C4-2B (cell line): Measurements from ENCODE around the gene FGD4.

Experiments
- CTCF ChIP-seq: fragments of 450-650 bp; conservative IDR thresholded peaks from 2 replicates; pipeline ENCODE4 v1.5.1; 2017; ENCODE audit warnings: mild to moderate bottlenecking
- ZFX ChIP-seq: fragments of 450-650 bp; IDR thresholded peaks from 2 replicates; pipeline ENCODE4 v1.6.1; 2017

DNA sequence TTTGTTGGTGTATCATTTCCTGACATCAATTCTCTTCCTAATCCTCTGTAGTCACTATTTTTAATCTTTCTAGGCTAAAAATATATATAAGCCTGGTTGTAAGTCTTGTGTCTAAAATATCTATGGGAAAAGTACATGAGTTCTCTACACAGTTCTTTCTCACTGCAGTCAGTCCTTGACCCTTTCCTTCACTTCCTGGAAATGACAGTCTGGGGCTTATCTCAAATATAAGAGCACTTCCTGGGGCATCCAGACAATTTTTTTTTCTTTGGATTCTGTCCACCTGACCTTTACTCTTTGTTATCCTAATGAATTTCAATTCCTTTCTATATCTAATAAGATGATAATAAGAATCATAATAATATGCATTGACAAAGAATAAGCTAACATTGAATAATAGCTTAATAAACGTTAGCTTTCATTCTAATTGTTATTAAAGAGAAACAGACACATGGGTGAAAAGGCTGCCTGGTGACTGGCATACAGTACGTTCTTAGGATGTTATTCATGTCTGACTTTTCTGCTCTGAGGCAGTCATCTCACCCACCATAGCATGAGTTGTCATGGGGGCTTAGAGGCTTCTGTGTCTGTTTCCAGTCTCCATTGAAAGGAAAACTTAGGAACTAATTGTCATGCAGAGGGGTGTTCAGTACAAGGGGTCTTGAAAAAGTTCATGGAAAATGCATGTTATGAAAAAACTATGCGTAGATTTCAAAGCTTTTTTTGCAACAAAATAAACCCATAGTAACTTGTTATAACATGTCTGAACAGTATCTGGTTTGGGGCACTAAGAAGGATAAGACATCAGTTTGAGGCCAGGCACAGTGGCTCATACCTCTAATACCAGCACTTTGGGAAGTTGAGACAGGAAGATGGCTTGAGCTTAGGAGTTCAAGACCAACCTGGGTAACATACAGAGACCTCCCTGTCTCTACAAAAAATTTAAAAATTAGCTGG, 213.6 kb downstream of the FGD4 start:
- TF ChIP-seq CTCF, result no peak
- TF ChIP-seq ZFX, result no peak
